WI38 (cell line): Measurements from ENCODE around the gene GPR31.

Experiments used
- H3K4me3 ChIP-seq: 2 replicates; pipeline ENCODE4 v1.5.1; 2011; ENCODE audit warnings: low read depth, mild to moderate bottlenecking, control low read depth, low read length
- CTCF ChIP-seq: IDR thresholded peaks from 2 replicates; pipeline ENCODE4 v1.5.1; 2012; ENCODE audit warnings: low read depth, mild to moderate bottlenecking, control low read depth, low read length

The GPR31 gene

GRCh38 chr6:167120583-167120903 is 37.2 kb downstream of the GPR31 start:
- no peak overlapping the region for H3K4me3 ChIP-seq
- TF ChIP-seq CTCF: no peak

- H3K4me3 ChIP-seq: no peak overlapping the region
- no peak for TF ChIP-seq CTCF
Observed at GRCh38 chr6:167119670-167120582, 37.9 kb downstream of the GPR31 start.

- H3K4me3 ChIP-seq: no peak overlapping the region
- TF ChIP-seq CTCF: no peak
Observed at GRCh38 chr6:167118839-167119238, 38.9 kb downstream of the GPR31 start.

- H3K4me3 ChIP-seq: no peak overlapping the region
- no peak for TF ChIP-seq CTCF
Observed at GRCh38 chr6:167118006-167118405, 39.8 kb downstream of the GPR31 start.

- no peak overlapping the region for H3K4me3 ChIP-seq
- TF ChIP-seq CTCF: no peak
Observed at GRCh38 chr6:167116838-167117228, 40.9 kb downstream of the GPR31 start.

- H3K4me3 ChIP-seq: no peak overlapping the region
Observed at GRCh38 chr6:167116109-167116837, 41.5 kb downstream of the GPR31 start.

More at GRCh38 chr6:167116109-167116837, 41.5 kb downstream of the GPR31 start:
- TF ChIP-seq CTCF: no peak
